Upper lobe of left lung (tissue), 4 donors: Measurements from ENCODE around the gene EDA.

ENCODE experiments used
- CTCF ChIP-seq, 6 experiments: fragments of 450-650 bp in 4 of 6; fragments of 200-600 bp in 2 of 6; sonication (generic) in 2 of 6; IDR thresholded peaks; one replicate each; pipeline ENCODE4 v1.5.1; 2016 to 2019; ENCODE audit warnings: antibody characterized with exemption in 6 of 6
- POLR2A ChIP-seq, 4 donors: fragments of 450-650 bp; IDR thresholded peaks; one replicate each; pipeline ENCODE4 v1.5.1; 2016 to 2017; ENCODE audit warnings: antibody characterized with exemption in 4 of 4, mild to moderate bottlenecking in 2 of 4
- POLR2AphosphoS5 ChIP-seq, 2 donors: sonication (generic); formaldehyde crosslinking; IDR thresholded peaks; one replicate each; pipeline ENCODE4 v1.5.1; 2017; ENCODE audit warnings: antibody characterized with exemption in 2 of 2

GRCh38 chrX:69705818-69706217, 89.9 kb downstream of the EDA start:
- TF ChIP-seq POLR2AphosphoS5 (IDR thresholded peaks at IDR 0.05) (no peak), POLR2A (IDR thresholded peaks at IDR 0.05) (no peak), CTCF (IDR thresholded peaks at IDR 0.05) (no peak)
